GM20000 (cell line): ENCODE measurements around the gene CFAP65.

Experiments used
- DNase-seq: peaks from one replicate; pipeline ENCODE4 v3.0.0; 2012; ENCODE audit warnings: low spot score
- CTCF ChIP-seq: IDR thresholded peaks from 2 replicates; pipeline ENCODE4 v1.5.1; 2012; ENCODE audit warnings: mild to moderate bottlenecking, control low read depth; ENCODE audit errors: extremely low read depth, missing control alignments

The CFAP65 gene

GRCh38 chr2:219041252-219041651, at the start of gene CFAP65:
Gene CFAP65 (minus strand): TSS chr2:219041516. CDS start chr2:219039048, 2,468 bp downstream.
- no peak for TF ChIP-seq CTCF
- no peak for DNase-seq

GRCh38 chr2:219090436-219091299, 49.4 kb upstream of the CFAP65 start:
- TF ChIP-seq CTCF, result no peak
- no peak for DNase-seq

- DNase-seq, result no peak
- TF ChIP-seq CTCF, result no peak
Observed at GRCh38 chr2:219089330-219089729, 48.0 kb upstream of the CFAP65 start.

- no peak for TF ChIP-seq CTCF
- no peak for DNase-seq
Observed at GRCh38 chr2:219087848-219088247, 46.5 kb upstream of the CFAP65 start.

- no peak for DNase-seq
- no peak for TF ChIP-seq CTCF
Observed at GRCh38 chr2:219087361-219087760, 46.0 kb upstream of the CFAP65 start.

GRCh38 chr2:219086196-219086595, 44.9 kb upstream of the CFAP65 start:
- DNase-seq, result no peak
- no peak for TF ChIP-seq CTCF

GRCh38 chr2:219084791-219085190, 43.5 kb upstream of the CFAP65 start:
- TF ChIP-seq CTCF, result no peak
- no peak for DNase-seq
